H9 (cell line): Measurements from ENCODE around the gene SPRR4. TPM values are rescaled to one million over a fixed set of nuclear protein-coding genes. Genes with fewer than 3 reads are reported as not detected.

Experiments used
- DNase-seq: peaks from one replicate; pipeline ENCODE4 v3.0.0-alpha.2; 2017
- H2AFZ ChIP-seq: one replicate; pipeline ENCODE4 v1.6.1; 2013; ENCODE audit warnings: mild to moderate bottlenecking, low read length, control low read depth, moderate library complexity
- H2AK5ac ChIP-seq: 2 replicates; pipeline ENCODE4 v1.6.1; 2013; ENCODE audit warnings: low read length, control low read depth, mixed read lengths; ENCODE audit not compliant: insufficient read length
- H2BK120ac ChIP-seq: one replicate; pipeline ENCODE4 v1.6.1; 2013; ENCODE audit warnings: low read depth, mild to moderate bottlenecking, low read length, control low read depth, inconsistent platforms; ENCODE audit not compliant: poor library complexity, severe bottlenecking
- H2BK12ac ChIP-seq: 2 replicates; pipeline ENCODE4 v1.6.1; 2013; ENCODE audit warnings: low read length, control low read depth, mixed read lengths, low read depth; ENCODE audit not compliant: insufficient read length
- H2BK15ac ChIP-seq: 2 replicates; pipeline ENCODE4 v1.6.1; 2013; ENCODE audit warnings: low read depth, low read length, control low read depth
- H2BK20ac ChIP-seq: one replicate; pipeline ENCODE4 v1.6.1; 2013; ENCODE audit warnings: low read depth, mild to moderate bottlenecking, low read length, control low read depth, inconsistent platforms; ENCODE audit not compliant: poor library complexity, severe bottlenecking
- H2BK5ac ChIP-seq: 2 replicates; pipeline ENCODE4 v1.6.1; 2013; ENCODE audit warnings: low read length, control low read depth, mixed read lengths; ENCODE audit not compliant: insufficient read length
- H3K14ac ChIP-seq: 2 replicates; pipeline ENCODE4 v1.6.1; 2013; ENCODE audit warnings: low read length, control low read depth; ENCODE audit not compliant: insufficient read depth
- H3K18ac ChIP-seq: 2 replicates; pipeline ENCODE4 v1.6.1; 2013; ENCODE audit warnings: low read depth, mild to moderate bottlenecking, mixed read lengths, low read length, control low read depth; ENCODE audit not compliant: insufficient read length
- H3K23ac ChIP-seq: 2 replicates; pipeline ENCODE4 v1.6.1; 2013; ENCODE audit warnings: low read length, control low read depth, mixed read lengths, low read depth; ENCODE audit not compliant: insufficient read length
- H3K23me2 ChIP-seq: 2 replicates; pipeline ENCODE4 v1.6.1; 2013; ENCODE audit warnings: low read depth, mild to moderate bottlenecking, mixed read lengths, low read length, control low read depth; ENCODE audit not compliant: insufficient read length, poor library complexity, severe bottlenecking
- H3K27ac ChIP-seq: 2 replicates; pipeline ENCODE4 v1.5.1; 2013; ENCODE audit warnings: low read length, control low read depth, mixed read lengths, low read depth; ENCODE audit not compliant: insufficient read length
- H3K27me3 ChIP-seq: 2 replicates; pipeline ENCODE4 v1.6.1; 2013; ENCODE audit warnings: low read length, control low read depth, inconsistent platforms; ENCODE audit not compliant: insufficient read depth
- H3K4ac ChIP-seq: 2 replicates; pipeline ENCODE4 v1.6.1; 2013; ENCODE audit warnings: low read depth, mild to moderate bottlenecking, control low read depth, inconsistent platforms, low read length, moderate library complexity
- H3K4me1 ChIP-seq: 2 replicates; pipeline ENCODE4 v1.6.1; 2013; ENCODE audit warnings: low read length, control low read depth, inconsistent platforms; ENCODE audit not compliant: insufficient read depth
- H3K4me2 ChIP-seq: 2 replicates; pipeline ENCODE4 v1.6.1; 2013; ENCODE audit warnings: low read length, control low read depth, mixed read lengths; ENCODE audit not compliant: insufficient read length, insufficient read depth
- H3K56ac ChIP-seq: 2 replicates; pipeline ENCODE4 v1.6.1; 2013; ENCODE audit warnings: low read depth, mild to moderate bottlenecking, mixed read lengths, low read length, control low read depth; ENCODE audit not compliant: insufficient read length
- H3K79me1 ChIP-seq: 2 replicates; pipeline ENCODE4 v1.6.1; 2013; ENCODE audit warnings: low read depth, mild to moderate bottlenecking, moderate library complexity, low read length, control low read depth, inconsistent platforms; ENCODE audit not compliant: insufficient read depth, poor library complexity, severe bottlenecking
- H3K79me2 ChIP-seq: 2 replicates; pipeline ENCODE4 v1.6.1; 2013; ENCODE audit warnings: low read length, control low read depth, inconsistent platforms; ENCODE audit not compliant: insufficient read depth
- H3K9ac ChIP-seq: 2 replicates; pipeline ENCODE4 v1.6.1; 2013; ENCODE audit warnings: low read length, control low read depth, mixed read lengths; ENCODE audit not compliant: insufficient read length; ENCODE audit errors: extremely low read depth
- H3K9me3 ChIP-seq: one replicate; pipeline ENCODE4 v1.6.1; 2013; ENCODE audit warnings: low read depth, low read length, inconsistent platforms; ENCODE audit not compliant: control insufficient read depth
- H3T11ph ChIP-seq: one replicate; pipeline ENCODE4 v1.6.1; 2013; ENCODE audit warnings: mild to moderate bottlenecking, low read length, control low read depth, inconsistent platforms
- H4K20me1 ChIP-seq: one replicate; pipeline ENCODE4 v1.6.1; 2013; ENCODE audit not compliant: control insufficient read depth, insufficient read length, insufficient read depth
- H4K5ac ChIP-seq: 2 replicates; pipeline ENCODE4 v1.6.1; 2013; ENCODE audit warnings: low read depth, mild to moderate bottlenecking, mixed read lengths, low read length, control low read depth; ENCODE audit not compliant: insufficient read length
- H4K8ac ChIP-seq: replicated peaks from 2 replicates; pipeline ENCODE4 v1.6.1; 2013; ENCODE audit warnings: low read length, control low read depth, mixed read lengths, low read depth; ENCODE audit not compliant: insufficient read length
- H4K91ac ChIP-seq: 2 replicates; pipeline ENCODE4 v1.6.1; 2013; ENCODE audit warnings: low read depth, mild to moderate bottlenecking, moderate library complexity, mixed read lengths, low read length, control low read depth; ENCODE audit not compliant: insufficient read length
- H3K27ac Mint-ChIP-seq, 3 experiments: 2 replicates in 2 of 3; 3 replicates in 1 of 3; pipeline ENCODE4 v1.8.0; 2020 to 2021; ENCODE audit warnings: mixed read lengths in 3 of 3, mild to moderate bottlenecking in 1 of 3, moderate library complexity in 1 of 3
- H3K27me3 Mint-ChIP-seq: 2 replicates; pipeline ENCODE4 v1.8.0; 2021; ENCODE audit warnings: low read depth, mild to moderate bottlenecking, moderate library complexity, mixed read lengths
- H3K36me3 Mint-ChIP-seq, 3 experiments: 2 replicates in 2 of 3; 3 replicates in 1 of 3; pipeline ENCODE4 v1.8.0; 2020 to 2021; ENCODE audit warnings: low read depth in 3 of 3, mixed read lengths in 3 of 3; ENCODE audit not compliant: insufficient read depth in 1 of 3
- H3K4me1 Mint-ChIP-seq, 2 experiments: 2 replicates each; pipeline ENCODE4 v1.8.0; 2020; ENCODE audit warnings: mixed read lengths in 2 of 2
- H3K4me3 Mint-ChIP-seq, 2 experiments: 2 replicates in 1 of 2; 3 replicates in 1 of 2; pipeline ENCODE4 v1.8.0; 2020 to 2021; ENCODE audit warnings: mild to moderate bottlenecking in 2 of 2, mixed read lengths in 2 of 2, moderate library complexity in 1 of 2
- H3K9me3 Mint-ChIP-seq, 2 experiments: 2 replicates in 1 of 2; 3 replicates in 1 of 2; pipeline ENCODE4 v1.8.0; 2020; ENCODE audit warnings: mild to moderate bottlenecking in 2 of 2, mixed read lengths in 2 of 2, moderate library complexity in 1 of 2
- WGBS: extraction: QIAGEN DNeasy Blood & Tissue Kit; methylation state at CpG from one replicate; pipeline ENCODE4 v1.1.7; 2013; ENCODE audit warnings: missing lambda C conversion rate, low lambda C conversion rate, mixed read lengths; ENCODE audit not compliant: insufficient read length; ENCODE audit errors: extremely low coverage; 5-methylcytosine and 5-hydroxymethylcytosine counted together
- total RNA-seq: library from RNA; stranded (reverse); gene quantifications from 2 replicates; pipeline ENCODE4 v1.2.1, GENCODE V29; 2021
- TF ChIP-seq, protein P1 (sequence below): fragments of 200-600 bp; sonication (generic); conservative IDR thresholded peaks from 3 replicates; pipeline ENCODE4 v1.8.0; 2021; ENCODE audit warnings: antibody characterized with exemption, mild to moderate bottlenecking

Gene SPRR4
- total RNA-seq, 1 experiment from 2014 or later: not detected

GRCh38 chr1:152961226-152961891, 9.1 kb upstream of the SPRR4 start:
- H3K9ac ChIP-seq: no peak overlapping the region
- WGBS: no CpG with 5 or more reads among the region's 7 CpGs
- H3K79me2 ChIP-seq: no peaks in the 10 kb centered on the region
- H3K27me3 ChIP-seq: no peaks in the 10 kb centered on the region
- H3K79me1 ChIP-seq: no peaks in the 10 kb centered on the region
- no peak overlapping the region for H3K27ac ChIP-seq
- Mint-ChIP-seq H3K9me3 (peaks cover 0 to 26% of the 10 kb centered on the region in 2 experiments; a peak in 4 of 5 replicates), H3K27me3 (peaks cover 2% of the 10 kb centered on the region), H3K4me1 (no peaks in the 10 kb centered on the region), H3K36me3 (no peaks in the 10 kb centered on the region), H3K27ac (peak overlapping the region in 1 of 3 experiments; percentile 57; a peak in 1 of 7 replicates), H3K4me3 (no peak overlapping the region)
- H3K56ac ChIP-seq: no peak overlapping the region
- no peaks in the 10 kb centered on the region for H4K20me1 ChIP-seq
- no peak overlapping the region for H3K4me2 ChIP-seq
- no peak overlapping the region for H3K18ac ChIP-seq
- no peak for DNase-seq
- no peak overlapping the region for H4K5ac ChIP-seq
- H2BK20ac ChIP-seq: no peak overlapping the region
- H2BK15ac ChIP-seq: no peak overlapping the region
- H3K4ac ChIP-seq: no peak overlapping the region
- H2AFZ ChIP-seq: no peak overlapping the region
- H2BK12ac ChIP-seq: no peak overlapping the region
- no peak overlapping the region for H3T11ph ChIP-seq
- no peak overlapping the region for H4K91ac ChIP-seq
- H2AK5ac ChIP-seq: no peak overlapping the region
- H3K9me3 ChIP-seq: no peaks in the 10 kb centered on the region
- no peak overlapping the region for H2BK5ac ChIP-seq
- TF ChIP-seq, protein P1, sequence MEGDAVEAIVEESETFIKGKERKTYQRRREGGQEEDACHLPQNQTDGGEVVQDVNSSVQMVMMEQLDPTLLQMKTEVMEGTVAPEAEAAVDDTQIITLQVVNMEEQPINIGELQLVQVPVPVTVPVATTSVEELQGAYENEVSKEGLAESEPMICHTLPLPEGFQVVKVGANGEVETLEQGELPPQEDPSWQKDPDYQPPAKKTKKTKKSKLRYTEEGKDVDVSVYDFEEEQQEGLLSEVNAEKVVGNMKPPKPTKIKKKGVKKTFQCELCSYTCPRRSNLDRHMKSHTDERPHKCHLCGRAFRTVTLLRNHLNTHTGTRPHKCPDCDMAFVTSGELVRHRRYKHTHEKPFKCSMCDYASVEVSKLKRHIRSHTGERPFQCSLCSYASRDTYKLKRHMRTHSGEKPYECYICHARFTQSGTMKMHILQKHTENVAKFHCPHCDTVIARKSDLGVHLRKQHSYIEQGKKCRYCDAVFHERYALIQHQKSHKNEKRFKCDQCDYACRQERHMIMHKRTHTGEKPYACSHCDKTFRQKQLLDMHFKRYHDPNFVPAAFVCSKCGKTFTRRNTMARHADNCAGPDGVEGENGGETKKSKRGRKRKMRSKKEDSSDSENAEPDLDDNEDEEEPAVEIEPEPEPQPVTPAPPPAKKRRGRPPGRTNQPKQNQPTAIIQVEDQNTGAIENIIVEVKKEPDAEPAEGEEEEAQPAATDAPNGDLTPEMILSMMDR: no peak
- no peaks in the 10 kb centered on the region for H3K23me2 ChIP-seq
- H3K4me1 ChIP-seq: no peaks in the 10 kb centered on the region
- no peak overlapping the region for H4K8ac ChIP-seq
- no peak overlapping the region for H3K14ac ChIP-seq
- H3K23ac ChIP-seq: no peak overlapping the region
- H2BK120ac ChIP-seq: no peak overlapping the region
